Endodermal cell (in vitro differentiated cells): Measurements from ENCODE around the gene SLMAP. TPM values are rescaled to one million over a fixed set of nuclear protein-coding genes. Genes with fewer than 3 reads are reported as not detected.

Experiments
- DNase-seq: peaks from one replicate; pipeline ENCODE4 v3.0.0-alpha.2; 2017
- H3K27ac ChIP-seq: 2 replicates; pipeline ENCODE4 v1.5.1; 2013; ENCODE audit warnings: mild to moderate bottlenecking, low read depth, low read length, moderate library complexity
- H3K27me3 ChIP-seq: 2 replicates; pipeline ENCODE4 v1.6.1; 2013; ENCODE audit warnings: mild to moderate bottlenecking, low read length, moderate library complexity; ENCODE audit not compliant: insufficient read depth, control insufficient read depth, poor library complexity, severe bottlenecking
- H3K36me3 ChIP-seq: 2 replicates; pipeline ENCODE4 v1.7.0; 2013; ENCODE audit warnings: mild to moderate bottlenecking, low read length, moderate library complexity; ENCODE audit not compliant: control insufficient read depth, insufficient read depth
- H3K4me1 ChIP-seq: one replicate; pipeline ENCODE4 v1.7.0; 2013; ENCODE audit warnings: low read length; ENCODE audit not compliant: control insufficient read depth, insufficient read depth
- H3K4me3 ChIP-seq: 2 replicates; pipeline ENCODE4 v1.5.1; 2013; ENCODE audit warnings: mild to moderate bottlenecking, low read length, moderate library complexity
- H3K9ac ChIP-seq: 2 replicates; pipeline ENCODE4 v1.6.1; 2013; ENCODE audit warnings: mild to moderate bottlenecking, low read length, moderate library complexity; ENCODE audit not compliant: poor library complexity, severe bottlenecking; ENCODE audit errors: extremely low read depth
- H3K9me3 ChIP-seq: 2 replicates; pipeline ENCODE4 v1.6.1; 2013; ENCODE audit warnings: mild to moderate bottlenecking, low read length, moderate library complexity; ENCODE audit not compliant: control insufficient read depth
- H3K27ac Mint-ChIP-seq: 2 replicates; pipeline ENCODE4 v1.8.0; 2020; ENCODE audit warnings: mixed read lengths
- H3K27me3 Mint-ChIP-seq: 2 replicates; pipeline ENCODE4 v1.8.0; 2021; ENCODE audit warnings: mild to moderate bottlenecking, mixed read lengths; ENCODE audit not compliant: insufficient read depth
- H3K36me3 Mint-ChIP-seq: 2 replicates; pipeline ENCODE4 v1.8.0; 2020; ENCODE audit warnings: low read depth, mixed read lengths
- H3K4me1 Mint-ChIP-seq: 2 replicates; pipeline ENCODE4 v1.8.0; 2020; ENCODE audit warnings: mixed read lengths
- H3K4me3 Mint-ChIP-seq: 2 replicates; pipeline ENCODE4 v1.8.0; 2020; ENCODE audit warnings: mild to moderate bottlenecking, moderate library complexity, mixed read lengths
- H3K9me3 Mint-ChIP-seq: 2 replicates; pipeline ENCODE4 v1.8.0; 2020; ENCODE audit warnings: mild to moderate bottlenecking, mixed read lengths
- WGBS, 2 experiments: methylation state at CpG; one replicate each; pipeline versions ENCODE4 v1.1.5 to v1.1.7; 2013; ENCODE audit warnings: missing lambda C conversion rate in 2 of 2, mixed read lengths in 1 of 2; ENCODE audit not compliant: insufficient coverage in 1 of 2, insufficient read length in 1 of 2; 5-methylcytosine and 5-hydroxymethylcytosine counted together
- total RNA-seq, 2 donors: library from RNA; stranded (reverse); fragmentation: NEBNext Ultra II Directional in 1 of 2; extraction: Animal tissue kit (Norgen Biotek cat#: 25700) in 1 of 2; gene quantifications; 2 replicates in 1 of 2; 3 replicates in 1 of 2; pipeline ENCODE4 v1.2.1, GENCODE V29; 2021
- TF ChIP-seq, protein P1 (sequence below): fragments of 200-600 bp; sonication (generic); conservative IDR thresholded peaks from 2 replicates; pipeline ENCODE4 v1.5.0; 2021; ENCODE audit warnings: antibody characterized with exemption, mild to moderate bottlenecking

The SLMAP gene
- total RNA-seq, 2 donors from 2014 or later: 64.8 to 65.7 TPM

DNA sequence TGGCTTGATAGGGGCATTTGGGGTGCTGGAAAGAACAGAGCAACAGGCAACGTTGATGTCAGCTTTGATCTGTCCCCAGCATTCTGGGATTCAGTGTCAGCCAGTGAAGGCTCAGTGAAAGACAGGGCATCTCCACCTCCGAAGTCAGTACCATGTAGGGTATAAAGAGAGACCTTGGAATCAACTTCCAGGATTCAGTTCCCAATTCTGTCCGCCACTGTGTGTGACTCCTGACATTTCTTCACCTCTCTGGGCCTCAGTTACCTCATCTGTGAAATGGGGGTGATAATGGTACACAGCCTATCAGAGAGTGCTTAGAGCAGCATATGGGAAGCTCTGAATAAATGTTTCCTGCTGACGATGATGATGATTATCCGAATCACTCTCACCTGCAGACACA, 196.5 kb downstream of the SLMAP start:
- H3K27ac ChIP-seq: no peak overlapping the region
- no peaks in the 10 kb centered on the region for H3K27me3 ChIP-seq
- TF ChIP-seq, protein P1, sequence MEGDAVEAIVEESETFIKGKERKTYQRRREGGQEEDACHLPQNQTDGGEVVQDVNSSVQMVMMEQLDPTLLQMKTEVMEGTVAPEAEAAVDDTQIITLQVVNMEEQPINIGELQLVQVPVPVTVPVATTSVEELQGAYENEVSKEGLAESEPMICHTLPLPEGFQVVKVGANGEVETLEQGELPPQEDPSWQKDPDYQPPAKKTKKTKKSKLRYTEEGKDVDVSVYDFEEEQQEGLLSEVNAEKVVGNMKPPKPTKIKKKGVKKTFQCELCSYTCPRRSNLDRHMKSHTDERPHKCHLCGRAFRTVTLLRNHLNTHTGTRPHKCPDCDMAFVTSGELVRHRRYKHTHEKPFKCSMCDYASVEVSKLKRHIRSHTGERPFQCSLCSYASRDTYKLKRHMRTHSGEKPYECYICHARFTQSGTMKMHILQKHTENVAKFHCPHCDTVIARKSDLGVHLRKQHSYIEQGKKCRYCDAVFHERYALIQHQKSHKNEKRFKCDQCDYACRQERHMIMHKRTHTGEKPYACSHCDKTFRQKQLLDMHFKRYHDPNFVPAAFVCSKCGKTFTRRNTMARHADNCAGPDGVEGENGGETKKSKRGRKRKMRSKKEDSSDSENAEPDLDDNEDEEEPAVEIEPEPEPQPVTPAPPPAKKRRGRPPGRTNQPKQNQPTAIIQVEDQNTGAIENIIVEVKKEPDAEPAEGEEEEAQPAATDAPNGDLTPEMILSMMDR: no peak
- no peak overlapping the region for H3K9ac ChIP-seq
- no peaks in the 10 kb centered on the region for H3K27me3 Mint-ChIP-seq
- H3K9me3 ChIP-seq: no peaks in the 10 kb centered on the region
- peaks cover 27% of the 10 kb centered on the region for H3K4me1 Mint-ChIP-seq
- DNase-seq: no peak
- H3K36me3 ChIP-seq: no peaks in the 10 kb centered on the region
- no peak overlapping the region for H3K4me3 ChIP-seq
- no peaks in the 10 kb centered on the region for H3K36me3 Mint-ChIP-seq
- H3K27ac Mint-ChIP-seq: peak overlapping the region; percentile 76
- H3K4me1 ChIP-seq: peaks cover 19% of the 10 kb centered on the region
- WGBS, 2 experiments: 90 to 91% methylated on average over 5 of the region's 5 CpGs
- no peaks in the 10 kb centered on the region for H3K9me3 Mint-ChIP-seq
- H3K4me3 Mint-ChIP-seq: no peak overlapping the region

DNA sequence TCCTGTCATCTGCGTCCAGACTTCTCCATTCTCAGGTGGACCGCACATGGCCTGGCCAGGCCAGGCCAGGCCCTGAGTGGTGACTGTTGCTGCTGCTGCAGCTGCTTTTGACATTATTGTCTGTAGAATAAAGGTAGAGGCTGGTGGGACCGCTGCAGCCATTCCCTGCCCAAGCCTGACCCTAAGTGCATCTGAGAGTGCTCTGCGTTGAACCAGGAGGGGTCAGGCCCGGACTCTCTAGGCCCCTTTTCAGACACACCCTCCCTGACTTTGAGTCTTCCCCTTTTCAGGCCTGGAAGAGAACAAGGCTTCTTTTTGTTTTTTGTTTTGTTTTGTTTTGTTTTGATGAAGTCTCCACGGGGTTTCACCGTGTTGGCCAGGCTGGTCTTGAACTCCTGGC, 197.5 kb downstream of the SLMAP start:
- Mint-ChIP-seq H3K27ac (peak overlapping the region; percentile 13), H3K4me1 (peaks cover 18% of the 10 kb centered on the region), H3K27me3 (no peaks in the 10 kb centered on the region), H3K9me3 (no peaks in the 10 kb centered on the region), H3K4me3 (no peak overlapping the region), H3K36me3 (no peaks in the 10 kb centered on the region)
- Histone ChIP-seq H3K36me3 (no peaks in the 10 kb centered on the region), H3K27ac (no peak overlapping the region), H3K9me3 (no peaks in the 10 kb centered on the region), H3K4me1 (peaks cover 14% of the 10 kb centered on the region), H3K9ac (no peak overlapping the region), H3K4me3 (no peak overlapping the region), H3K27me3 (no peaks in the 10 kb centered on the region)
- 93 to 95% methylated on average over 4 to 7 of the region's 7 CpGs for WGBS, 2 experiments
- TF ChIP-seq, protein P1: no peak
- DNase-seq: no peak

DNA sequence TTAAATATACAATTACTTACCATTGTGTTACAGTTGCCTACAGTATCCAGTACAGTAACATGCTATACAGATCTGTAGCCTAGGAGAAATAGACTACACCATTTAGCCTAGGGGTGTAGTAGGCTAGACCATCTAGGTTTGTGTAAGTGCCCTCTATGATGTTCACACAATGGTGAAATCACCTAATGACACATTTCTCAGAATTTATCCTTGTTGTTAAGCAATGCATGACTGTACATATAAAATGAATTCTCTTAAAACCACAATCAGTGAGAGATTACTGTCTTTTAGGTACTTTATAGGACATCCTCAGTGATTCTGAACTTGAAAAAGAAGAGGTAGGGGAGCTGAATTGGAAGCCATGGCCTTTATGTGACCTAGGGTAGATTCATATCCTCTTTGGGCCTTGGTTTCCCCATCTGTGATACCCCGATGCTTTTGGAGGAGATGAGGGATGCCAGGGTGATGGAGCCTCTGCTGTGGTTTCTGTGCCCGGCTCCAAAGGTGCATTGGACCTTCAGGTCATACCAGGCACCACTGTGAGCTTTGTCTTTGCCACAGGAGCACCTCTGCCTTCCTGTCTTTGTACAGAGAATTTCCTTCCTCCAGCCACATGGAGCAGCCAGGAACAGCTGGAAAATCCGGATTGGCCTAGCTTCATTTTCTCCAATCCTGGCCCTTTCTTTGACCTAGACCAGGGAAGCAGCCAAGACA, 200.2 kb downstream of the SLMAP start:
- H3K36me3 Mint-ChIP-seq: no peaks in the 10 kb centered on the region
- H3K9me3 Mint-ChIP-seq: no peaks in the 10 kb centered on the region
- no peak overlapping the region for H3K27ac Mint-ChIP-seq
- no peaks in the 10 kb centered on the region for H3K36me3 ChIP-seq
- no peak overlapping the region for H3K27ac ChIP-seq
- no peak overlapping the region for H3K4me3 Mint-ChIP-seq
- no peaks in the 10 kb centered on the region for H3K27me3 ChIP-seq
- no peak overlapping the region for H3K4me3 ChIP-seq
- no peaks in the 10 kb centered on the region for H3K9me3 ChIP-seq
- 92 to 93% methylated on average over 2 to 3 of the region's 3 CpGs for WGBS, 2 experiments
- no peak overlapping the region for H3K9ac ChIP-seq
- no peak for DNase-seq
- TF ChIP-seq, protein P1: no peak
- H3K27me3 Mint-ChIP-seq: no peaks in the 10 kb centered on the region
- H3K4me1 Mint-ChIP-seq: peaks cover 12% of the 10 kb centered on the region
- peaks cover 8% of the 10 kb centered on the region for H3K4me1 ChIP-seq
